ENCODE measurements around the gene CNRIP1.

GRCh38 chr2:68250652-68251186, 69.0 kb downstream of the CNRIP1 start:
- TF ChIP-seq CREB5 (CRISPR knock-in tag; IDR thresholded peaks at IDR 0.05; ENCODE audit: low read depth) = no peak
- no peak for TF ChIP-seq CSDC2 (CRISPR knock-in tag; IDR thresholded peaks at IDR 0.05)
- TF ChIP-seq POU6F1 (CRISPR knock-in tag; IDR thresholded peaks at IDR 0.05; ENCODE audit: borderline replicate concordance, low read depth) = no peak
- no peak for TF ChIP-seq PPARA (CRISPR knock-in tag; IDR thresholded peaks at IDR 0.05; ENCODE audit: borderline replicate concordance)
